ENCODE data around the gene INVS.

The INVS gene

GRCh38 chr9:100190339-100190738, 91.3 kb downstream of the INVS start:
- DNase-seq (ENCODE audit: low spot score): no peak
- Histone ChIP-seq H3K4me3 (no peak overlapping the region), H3K27ac (no peak overlapping the region)
- TF ChIP-seq, protein P1, sequence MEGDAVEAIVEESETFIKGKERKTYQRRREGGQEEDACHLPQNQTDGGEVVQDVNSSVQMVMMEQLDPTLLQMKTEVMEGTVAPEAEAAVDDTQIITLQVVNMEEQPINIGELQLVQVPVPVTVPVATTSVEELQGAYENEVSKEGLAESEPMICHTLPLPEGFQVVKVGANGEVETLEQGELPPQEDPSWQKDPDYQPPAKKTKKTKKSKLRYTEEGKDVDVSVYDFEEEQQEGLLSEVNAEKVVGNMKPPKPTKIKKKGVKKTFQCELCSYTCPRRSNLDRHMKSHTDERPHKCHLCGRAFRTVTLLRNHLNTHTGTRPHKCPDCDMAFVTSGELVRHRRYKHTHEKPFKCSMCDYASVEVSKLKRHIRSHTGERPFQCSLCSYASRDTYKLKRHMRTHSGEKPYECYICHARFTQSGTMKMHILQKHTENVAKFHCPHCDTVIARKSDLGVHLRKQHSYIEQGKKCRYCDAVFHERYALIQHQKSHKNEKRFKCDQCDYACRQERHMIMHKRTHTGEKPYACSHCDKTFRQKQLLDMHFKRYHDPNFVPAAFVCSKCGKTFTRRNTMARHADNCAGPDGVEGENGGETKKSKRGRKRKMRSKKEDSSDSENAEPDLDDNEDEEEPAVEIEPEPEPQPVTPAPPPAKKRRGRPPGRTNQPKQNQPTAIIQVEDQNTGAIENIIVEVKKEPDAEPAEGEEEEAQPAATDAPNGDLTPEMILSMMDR (IDR thresholded peaks at IDR 0.05): no peak

- Histone ChIP-seq H3K4me3 (no peak overlapping the region), H3K27ac (no peak overlapping the region)
- no peak for DNase-seq (ENCODE audit: low spot score)
- TF ChIP-seq, protein P1 (IDR thresholded peaks at IDR 0.05): no peak
These were observed 92.2 kb downstream of the INVS start for GRCh38 chr9:100191264-100191663.

DNA sequence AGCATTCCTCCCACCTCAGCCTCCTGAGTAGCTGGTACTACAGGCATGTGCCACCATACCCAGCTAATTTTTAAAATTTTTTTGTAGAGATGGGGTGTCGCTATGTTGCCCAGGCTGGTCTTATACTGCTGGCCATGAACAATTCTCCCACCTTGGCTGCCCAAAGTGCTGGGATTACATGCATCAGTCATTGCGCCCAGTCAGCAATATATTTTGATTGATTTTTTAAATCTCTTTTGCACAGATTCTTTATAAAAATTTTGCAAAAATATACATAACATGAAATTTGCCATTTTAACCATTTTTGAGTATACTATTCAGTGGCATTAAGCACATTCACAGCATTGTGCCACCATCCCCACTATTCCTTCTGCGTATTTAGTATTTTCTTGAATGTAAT, 94.0 kb downstream of the INVS start:
- DNase-seq (ENCODE audit: low spot score): no peak
- TF ChIP-seq, protein P1 (IDR thresholded peaks at IDR 0.05): no peak
- Histone ChIP-seq H3K4me3 (no peak overlapping the region), H3K27ac (no peak overlapping the region)

GRCh38 chr9:100196215-100196614, 97.2 kb downstream of the INVS start:
- TF ChIP-seq, protein P1 (IDR thresholded peaks at IDR 0.05): no peak
- Histone ChIP-seq H3K27ac (no peak overlapping the region), H3K4me3 (no peak overlapping the region)
- DNase-seq (ENCODE audit: low spot score): no peak

GRCh38 chr9:100196828-100197227, 97.8 kb downstream of the INVS start:
- no peak overlapping the region for H3K4me3 ChIP-seq
- TF ChIP-seq, protein P1 (IDR thresholded peaks at IDR 0.05): no peak
- DNase-seq (ENCODE audit: low spot score): no peak
- no peak overlapping the region for H3K27ac ChIP-seq

GRCh38 chr9:100197553-100197952, 98.5 kb downstream of the INVS start:
- TF ChIP-seq, protein P1 (IDR thresholded peaks at IDR 0.05): no peak

GRCh38 chr9:100202806-100203205, 103.8 kb downstream of the INVS start:
- TF ChIP-seq, protein P1 (IDR thresholded peaks at IDR 0.05): no peak
- no peak for DNase-seq (ENCODE audit: low spot score)
- Histone ChIP-seq H3K4me3 (no peak overlapping the region), H3K27ac (no peak overlapping the region)

More at GRCh38 chr9:100197553-100197952, 98.5 kb downstream of the INVS start:
- no peak for DNase-seq (ENCODE audit: low spot score)
- Histone ChIP-seq H3K4me3 (no peak overlapping the region), H3K27ac (no peak overlapping the region)

Data from coronary artery (tissue), 2 donors.